GM18519 (cell line): ENCODE results near the gene SH3PXD2A.

Source experiments
- ATAC-seq: cut with Tn5 transposase; IDR thresholded peaks from one replicate; pipeline ENCODE4 v1.9.1; 2021; ENCODE audit warnings: mild to moderate bottlenecking, moderate library complexity; ENCODE audit not compliant: unreplicated experiment, low FRiP score

Gene SH3PXD2A

DNA sequence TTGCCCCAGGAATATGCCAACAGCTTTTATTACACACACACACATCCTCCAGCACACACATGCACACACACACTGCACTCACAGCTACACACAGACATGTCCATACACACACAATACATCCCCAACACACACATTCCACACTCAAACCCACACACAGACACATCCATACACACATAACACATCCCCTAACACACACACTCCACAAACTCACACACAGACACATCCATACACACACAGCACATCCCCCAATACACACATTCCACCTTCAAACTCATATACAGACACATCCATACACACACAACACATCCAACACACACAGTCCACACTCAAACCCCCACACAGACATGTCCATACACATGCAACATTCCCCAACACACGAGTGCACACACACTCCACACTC is 19.1 kb downstream of the SH3PXD2A start:
- ATAC-seq, result no peak

- no peak for ATAC-seq
Measured at GRCh38 chr10:103835096-103836050, 20.0 kb downstream of the SH3PXD2A start.

- no peak for ATAC-seq
Measured at GRCh38 chr10:103834436-103835095, 20.8 kb downstream of the SH3PXD2A start.

DNA sequence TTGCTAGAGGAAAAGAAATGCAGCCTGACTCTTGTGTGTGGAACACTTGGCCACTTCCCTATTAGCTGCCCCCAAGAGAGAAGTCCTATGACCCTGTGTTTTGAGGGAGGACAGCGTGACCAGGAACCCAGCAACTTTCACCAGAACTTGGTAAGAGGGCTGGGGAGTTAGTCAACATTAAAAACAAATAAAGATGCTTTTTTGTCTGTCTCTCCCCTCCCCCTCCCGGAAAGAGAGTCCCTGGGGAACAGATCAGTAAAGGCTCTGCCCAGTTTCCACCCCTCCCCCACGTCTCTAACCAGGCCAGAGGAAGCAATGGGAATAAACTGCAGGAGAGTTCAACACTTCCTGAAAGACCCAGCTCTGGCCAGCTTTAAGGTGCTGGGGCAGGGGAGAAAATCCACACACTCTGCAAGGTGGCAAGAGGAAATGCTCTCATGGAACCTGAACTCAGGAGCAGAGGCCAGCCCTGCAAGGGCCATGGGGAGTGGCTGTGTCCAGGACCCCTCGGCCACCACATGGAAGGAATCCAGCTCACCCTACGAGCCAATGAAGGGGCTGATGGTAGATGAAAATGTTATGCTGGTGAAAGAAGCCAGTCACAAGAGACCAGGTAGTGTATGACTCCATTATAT is 21.5 kb downstream of the SH3PXD2A start:
- ATAC-seq, result no peak

DNA sequence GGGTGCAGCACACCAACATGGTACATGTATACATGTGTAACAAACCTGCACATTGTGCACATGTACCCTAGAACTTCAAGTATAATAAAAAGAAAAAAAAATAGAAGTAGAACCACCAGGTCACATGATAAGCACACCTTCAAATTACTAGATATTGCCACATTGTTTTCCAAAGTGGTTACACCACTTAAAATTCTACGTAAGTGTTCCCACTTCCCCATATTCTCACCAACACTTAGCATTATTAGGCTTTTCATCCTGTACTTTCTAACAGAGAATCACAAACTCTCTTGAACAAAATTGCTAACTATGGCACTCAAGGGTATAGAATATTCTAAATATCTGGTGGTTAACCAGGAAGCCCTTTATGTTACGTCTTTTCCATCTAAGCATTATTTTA is 22.6 kb downstream of the SH3PXD2A start:
- ATAC-seq, result no peak

- ATAC-seq, result no peak
Measured at GRCh38 chr10:103829838-103830465, 25.4 kb downstream of the SH3PXD2A start.

GRCh38 chr10:103829278-103829677 is 26.1 kb downstream of the SH3PXD2A start:
- no peak for ATAC-seq

DNA sequence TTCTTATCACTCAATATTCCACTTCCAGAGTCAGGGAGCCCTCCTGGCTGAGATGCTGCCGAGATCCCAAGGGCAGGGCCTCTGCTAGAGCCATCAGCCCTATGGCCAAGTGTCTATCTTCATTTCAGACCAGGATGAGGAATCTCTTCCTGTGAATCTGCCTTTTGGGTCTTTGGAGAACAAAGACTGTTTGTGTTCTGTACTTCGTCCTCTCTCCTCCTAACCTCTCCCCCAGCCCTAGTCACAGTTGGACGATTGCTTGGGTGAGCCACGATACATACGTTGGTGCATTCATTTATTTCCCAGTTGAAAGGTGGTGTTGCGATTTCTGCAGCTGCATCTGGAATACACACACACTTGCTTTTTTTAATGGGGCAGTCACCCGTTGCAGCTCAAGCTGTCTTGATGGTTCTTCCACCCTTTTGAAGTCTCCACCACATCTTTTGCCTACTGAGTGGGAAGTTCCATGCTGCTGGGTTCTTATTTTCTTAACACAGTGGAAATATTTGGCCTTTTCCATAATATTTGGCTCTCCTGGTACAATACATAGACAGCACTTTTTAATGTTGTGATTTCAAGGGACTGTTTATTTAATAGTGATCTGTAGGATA is 26.7 kb downstream of the SH3PXD2A start:
- ATAC-seq, result no peak

DNA sequence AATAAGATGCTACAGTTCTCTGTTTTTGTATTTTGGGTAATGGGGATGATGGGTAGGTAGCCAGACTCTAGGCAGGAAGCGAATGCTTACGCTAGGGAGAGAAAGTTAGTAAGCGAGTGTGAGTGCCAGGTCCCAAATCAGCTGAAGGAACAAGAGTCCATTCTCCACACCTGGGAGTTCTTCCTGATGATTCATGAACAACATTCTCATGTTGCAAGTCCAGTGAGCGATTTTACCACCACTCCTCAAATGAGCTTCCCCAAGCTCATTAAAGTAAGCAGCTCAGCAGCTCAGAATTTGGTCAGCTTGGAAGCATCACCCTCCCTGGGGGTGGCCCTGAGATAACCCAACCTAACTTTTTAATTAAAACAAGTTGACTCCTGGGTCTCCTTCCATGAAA is 27.3 kb downstream of the SH3PXD2A start:
- no peak for ATAC-seq

DNA sequence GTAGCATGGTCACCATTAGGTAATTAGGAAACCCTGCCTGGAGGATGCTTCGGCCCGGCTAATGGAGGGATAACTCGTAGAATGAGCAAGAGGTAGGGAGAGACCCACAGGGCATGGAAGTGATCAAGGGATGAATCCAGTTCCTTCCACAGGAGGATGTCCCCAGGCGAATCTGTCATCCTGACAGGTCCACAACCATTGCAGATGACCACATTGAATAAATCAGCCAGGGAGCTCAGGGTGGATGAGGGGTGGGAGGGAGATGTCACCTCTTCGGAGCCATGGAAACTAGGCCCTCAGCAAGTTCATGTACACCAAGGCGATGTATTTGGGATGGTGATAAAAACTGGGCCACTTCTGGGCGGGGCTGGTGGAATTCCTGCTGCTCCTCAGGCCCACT is 28.5 kb downstream of the SH3PXD2A start:
- ATAC-seq, result no peak

DNA sequence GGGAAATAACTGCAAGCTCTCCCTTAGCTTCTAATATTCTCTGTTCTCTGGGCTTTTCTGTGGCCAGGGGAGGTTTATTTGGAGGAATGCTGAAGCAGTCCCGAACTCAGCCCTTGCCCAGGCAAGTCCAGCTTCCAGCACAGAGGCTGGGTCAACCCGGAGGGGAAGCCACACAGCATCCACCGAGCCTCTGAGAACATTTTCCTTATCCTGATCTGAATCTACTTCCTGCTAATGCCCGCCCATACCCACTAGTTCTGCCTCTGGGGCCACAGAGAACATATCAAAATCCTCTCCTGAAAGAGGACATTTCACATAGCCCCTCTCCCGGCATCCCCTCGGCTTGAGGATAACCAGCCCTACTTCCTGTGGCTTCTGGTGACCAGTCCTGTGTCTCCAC is 31.1 kb downstream of the SH3PXD2A start:
- no peak for ATAC-seq

DNA sequence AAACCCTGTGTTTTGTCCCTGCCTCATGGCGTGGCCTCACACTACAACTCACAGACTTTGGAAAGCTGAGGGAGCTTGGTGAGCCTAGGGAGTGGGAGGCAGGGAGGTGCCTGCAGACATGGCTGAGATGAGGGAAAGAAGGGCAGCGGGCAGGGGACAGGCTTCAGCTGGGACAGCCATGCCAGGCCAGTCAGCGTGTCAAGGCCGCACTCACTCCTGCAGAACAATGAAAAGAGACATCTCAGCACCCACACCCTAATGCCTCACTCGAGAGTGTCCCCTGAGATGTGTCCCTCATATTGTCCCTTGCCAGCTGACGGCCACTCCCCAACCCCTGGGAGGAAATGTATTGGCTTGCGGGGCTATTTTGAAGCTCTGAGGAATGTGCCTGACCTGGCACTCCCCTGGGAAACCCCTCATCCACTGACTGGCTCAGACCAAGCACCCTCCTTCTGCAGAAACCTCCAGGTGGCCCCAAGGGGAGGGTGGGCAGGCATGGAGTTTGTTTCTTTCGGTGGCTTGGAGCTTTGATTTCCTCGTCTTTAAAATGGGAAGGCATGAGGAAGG is 31.6 kb downstream of the SH3PXD2A start:
- ATAC-seq, result no peak

DNA sequence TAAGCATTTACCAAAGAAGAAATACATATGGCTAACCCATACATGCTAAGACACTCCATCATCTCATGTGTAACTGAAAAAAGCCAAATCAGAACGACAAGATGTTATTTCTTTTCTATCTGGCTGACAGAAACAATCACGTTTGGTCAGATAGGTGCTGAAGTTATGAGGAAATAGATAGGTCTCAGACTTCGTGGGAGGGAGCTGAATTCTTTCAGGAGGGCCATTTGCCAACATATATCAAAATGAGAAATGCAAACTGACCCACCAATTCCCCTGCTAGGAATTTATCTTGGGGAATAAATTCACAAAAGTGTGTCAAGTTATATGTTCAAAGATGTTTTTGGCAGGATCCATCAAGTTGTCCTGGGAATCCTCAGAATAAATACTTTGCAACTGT is 32.6 kb downstream of the SH3PXD2A start:
- ATAC-seq, result no peak

- ATAC-seq, result no peak
Measured at GRCh38 chr10:103822107-103822716, 33.2 kb downstream of the SH3PXD2A start.

- ATAC-seq, result no peak
Measured at GRCh38 chr10:103820101-103821062, 35.0 kb downstream of the SH3PXD2A start.

- ATAC-seq, result no peak
Measured at GRCh38 chr10:103819493-103819892, 35.9 kb downstream of the SH3PXD2A start.

GRCh38 chr10:103818765-103819374 is 36.5 kb downstream of the SH3PXD2A start:
- no peak for ATAC-seq

- ATAC-seq, result no peak
Measured at GRCh38 chr10:103818105-103818504, 37.3 kb downstream of the SH3PXD2A start.
